GM10266 (cell line): Measurements from ENCODE around the gene HOXD8.
A peak's percentile ranks its signal among the peaks of the same experiment; 100 is the strongest.

Experiments used
- DNase-seq: peaks from one replicate; pipeline ENCODE4 v3.0.0; 2012; ENCODE audit errors: extremely low spot score
- CTCF ChIP-seq: IDR thresholded peaks from 2 replicates; pipeline ENCODE4 v1.5.1; 2012; ENCODE audit warnings: mild to moderate bottlenecking, low read depth; ENCODE audit not compliant: control insufficient read depth, insufficient read depth; ENCODE audit errors: missing control alignments

HOXD8 gene

GRCh38 chr2:176115883-176116813 lies 13.4 kb upstream of the HOXD8 start, which contains the start of gene HOXD10:
HOXD10 (plus strand) TSS chr2:176116778; CDS start chr2:176116834, 56 bp downstream.
- DNase-seq = no peak
- no peak for TF ChIP-seq CTCF

GRCh38 chr2:176117162-176117822 lies 12.2 kb upstream of the HOXD8 start:
- no peak for TF ChIP-seq CTCF
- DNase-seq = no peak

DNA sequence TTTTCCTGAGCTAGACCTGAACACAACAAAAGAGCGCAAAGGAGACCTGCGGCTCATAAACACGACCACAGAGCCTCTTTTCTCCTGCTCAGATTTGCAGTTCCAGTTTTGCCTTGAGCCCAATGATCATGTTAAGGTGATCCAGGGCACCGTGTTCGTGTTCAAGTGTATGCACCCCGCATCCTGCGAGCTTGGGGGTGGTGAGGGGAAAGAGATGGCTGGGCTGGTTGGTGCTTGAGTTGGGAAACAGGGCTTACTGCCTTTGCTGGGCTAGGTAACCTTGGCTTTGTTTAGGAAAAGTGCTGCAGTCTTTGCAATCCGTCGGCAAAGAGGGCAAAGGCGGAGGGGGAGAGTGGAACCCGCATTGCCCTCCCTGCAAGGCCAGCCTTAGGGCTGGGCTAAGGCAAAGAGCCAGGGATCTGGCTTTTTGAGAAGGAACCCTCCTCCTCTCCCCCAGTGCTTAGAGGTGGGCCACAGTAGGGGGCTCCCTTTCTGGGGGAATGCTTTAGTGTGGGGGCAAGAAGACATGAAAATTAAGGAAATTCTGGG lies 11.6 kb upstream of the HOXD8 start:
- DNase-seq = no peak
- no peak for TF ChIP-seq CTCF

GRCh38 chr2:176118601-176119339 lies 10.7 kb upstream of the HOXD8 start:
- TF ChIP-seq CTCF = peak; percentile 34
- DNase-seq = peak; percentile 67

DNA sequence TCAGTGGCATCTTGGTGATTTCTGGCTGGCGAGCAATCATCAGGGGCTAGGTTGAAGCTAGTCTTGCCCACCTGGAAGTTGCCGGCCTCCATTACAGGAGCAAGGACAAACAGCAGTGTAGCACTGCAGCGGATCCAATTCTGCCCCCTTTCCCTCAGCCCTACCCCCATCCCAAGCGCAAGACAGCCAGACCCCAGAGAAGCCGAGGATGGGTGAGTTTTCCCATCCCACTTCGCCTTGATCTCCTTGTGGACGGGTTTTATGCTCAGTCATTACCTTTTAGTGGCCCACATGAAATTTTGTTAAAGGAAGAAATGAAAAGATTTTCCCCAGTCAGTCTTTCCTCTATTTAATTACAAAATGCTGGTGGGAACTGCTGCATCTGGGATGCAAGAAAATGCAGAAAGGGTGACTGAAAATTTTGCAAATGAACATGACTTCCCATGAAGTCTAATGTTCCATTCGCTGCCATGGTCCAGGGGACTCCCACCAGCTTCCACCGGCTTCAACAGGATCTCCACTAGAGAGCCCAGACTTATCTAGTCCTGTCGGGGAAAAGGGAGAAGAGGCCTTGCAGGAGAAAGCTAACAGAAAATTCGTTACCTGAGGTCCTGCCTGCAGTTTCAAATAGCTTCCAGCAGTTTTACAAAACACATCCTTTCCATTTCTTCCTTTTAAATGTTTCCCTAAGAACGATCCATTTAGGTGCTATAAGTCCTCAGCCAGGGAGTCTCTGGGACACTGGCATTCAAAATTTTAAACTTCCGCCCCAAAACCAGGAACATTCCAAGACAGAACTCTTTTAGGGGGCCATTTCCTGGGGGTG lies 8.9 kb upstream of the HOXD8 start:
- no peak for TF ChIP-seq CTCF
- no peak for DNase-seq
